Activated T-cell treated with anti-CD3 and anti-CD28 coated beads, Interleukin-2, amount 50 U/mL, for 24 hours (primary cell): ENCODE data around the gene USP48.
A peak's percentile ranks its signal among the peaks of the same experiment; 100 is the strongest.

Experiments used
- DNase-seq: peaks from one replicate; pipeline ENCODE4 v3.0.0-alpha.2; 2020
- H3K27ac Mint-ChIP-seq: 2 replicates; pipeline ENCODE4 v1.8.0; 2020; ENCODE audit warnings: mild to moderate bottlenecking, mixed read lengths
- H3K27me3 Mint-ChIP-seq: 2 replicates; pipeline ENCODE4 v1.8.0; 2020; ENCODE audit warnings: mixed read lengths
- H3K36me3 Mint-ChIP-seq: 2 replicates; pipeline ENCODE4 v1.8.0; 2020; ENCODE audit warnings: low read depth, mixed read lengths
- H3K4me1 Mint-ChIP-seq: 2 replicates; pipeline ENCODE4 v1.8.0; 2020; ENCODE audit warnings: low read depth, mixed read lengths
- H3K4me3 Mint-ChIP-seq: 2 replicates; pipeline ENCODE4 v1.8.0; 2020; ENCODE audit warnings: mild to moderate bottlenecking, moderate library complexity, mixed read lengths
- H3K9me3 Mint-ChIP-seq: 2 replicates; pipeline ENCODE4 v1.8.0; 2020; ENCODE audit warnings: mixed read lengths

USP48 gene

GRCh38 chr1:21670059-21670881 is 112.7 kb downstream of the USP48 start:
- H3K27me3 Mint-ChIP-seq, result peaks cover 53% of the 10 kb centered on the region
- H3K36me3 Mint-ChIP-seq, result no peaks in the 10 kb centered on the region
- no peak overlapping the region for H3K27ac Mint-ChIP-seq
- no peaks in the 10 kb centered on the region for H3K9me3 Mint-ChIP-seq
- H3K4me3 Mint-ChIP-seq, result peak overlapping the region; percentile 57
- peaks cover 27% of the 10 kb centered on the region for H3K4me1 Mint-ChIP-seq
- DNase-seq, result no peak

GRCh38 chr1:21669258-21670058 is 113.5 kb downstream of the USP48 start, which contains the start of gene RAP1GAP:
Gene RAP1GAP (minus strand): TSS chr1:21669357. CDS start chr1:21620032, 49,325 bp downstream.
- peak; percentile 58 for DNase-seq
- Mint-ChIP-seq H3K36me3 (no peaks in the 10 kb centered on the region), H3K4me3 (peak within 1 kb of the TSS; percentile 57), H3K27me3 (peaks cover 60% of the 10 kb centered on the region), H3K27ac (peak within 1 kb of the TSS; percentile 14), H3K4me1 (peaks cover 27% of the 10 kb centered on the region), H3K9me3 (no peaks in the 10 kb centered on the region)

- Mint-ChIP-seq H3K9me3 (no peaks in the 10 kb centered on the region), H3K27me3 (peaks cover 66% of the 10 kb centered on the region), H3K27ac (no peak overlapping the region), H3K36me3 (no peaks in the 10 kb centered on the region), H3K4me3 (no peak overlapping the region), H3K4me1 (peaks cover 27% of the 10 kb centered on the region)
- DNase-seq, result no peak
These were observed 114.0 kb downstream of the USP48 start for GRCh38 chr1:21668951-21669257.

- peaks cover 27% of the 10 kb centered on the region for H3K4me1 Mint-ChIP-seq
- peaks cover 71% of the 10 kb centered on the region for H3K27me3 Mint-ChIP-seq
- H3K9me3 Mint-ChIP-seq, result no peaks in the 10 kb centered on the region
- H3K36me3 Mint-ChIP-seq, result no peaks in the 10 kb centered on the region
- no peak for DNase-seq
- peak overlapping the region; percentile 18 for H3K4me3 Mint-ChIP-seq
- H3K27ac Mint-ChIP-seq, result peak overlapping the region; percentile 14
These were observed 114.6 kb downstream of the USP48 start for GRCh38 chr1:21668232-21668950.

GRCh38 chr1:21667348-21668231 is 115.4 kb downstream of the USP48 start:
- H3K27me3 Mint-ChIP-seq, result peaks cover 79% of the 10 kb centered on the region
- no peaks in the 10 kb centered on the region for H3K36me3 Mint-ChIP-seq
- DNase-seq, result no peak
- H3K4me3 Mint-ChIP-seq, result no peak overlapping the region
- no peaks in the 10 kb centered on the region for H3K9me3 Mint-ChIP-seq
- no peak overlapping the region for H3K27ac Mint-ChIP-seq
- peaks cover 25% of the 10 kb centered on the region for H3K4me1 Mint-ChIP-seq

GRCh38 chr1:21666576-21667320 is 116.2 kb downstream of the USP48 start:
- Mint-ChIP-seq H3K27ac (no peak overlapping the region), H3K36me3 (no peaks in the 10 kb centered on the region), H3K27me3 (peaks cover 85% of the 10 kb centered on the region), H3K9me3 (no peaks in the 10 kb centered on the region), H3K4me3 (no peak overlapping the region), H3K4me1 (peaks cover 25% of the 10 kb centered on the region)
- peak; percentile 21 for DNase-seq

GRCh38 chr1:21665711-21666575 is 117.0 kb downstream of the USP48 start:
- peak; percentile 26 for DNase-seq
- Mint-ChIP-seq H3K27ac (no peak overlapping the region), H3K4me3 (no peak overlapping the region), H3K4me1 (peaks cover 25% of the 10 kb centered on the region), H3K36me3 (no peaks in the 10 kb centered on the region), H3K27me3 (peaks cover 89% of the 10 kb centered on the region), H3K9me3 (no peaks in the 10 kb centered on the region)

GRCh38 chr1:21664806-21665588 is 118.0 kb downstream of the USP48 start:
- H3K9me3 Mint-ChIP-seq, result no peaks in the 10 kb centered on the region
- H3K27ac Mint-ChIP-seq, result no peak overlapping the region
- H3K36me3 Mint-ChIP-seq, result no peaks in the 10 kb centered on the region
- H3K4me1 Mint-ChIP-seq, result peaks cover 20% of the 10 kb centered on the region
- peak; percentile 20 for DNase-seq
- no peak overlapping the region for H3K4me3 Mint-ChIP-seq
- peaks cover 86% of the 10 kb centered on the region for H3K27me3 Mint-ChIP-seq

GRCh38 chr1:21663951-21664805 is 118.8 kb downstream of the USP48 start:
- no peak overlapping the region for H3K4me3 Mint-ChIP-seq
- H3K27me3 Mint-ChIP-seq, result peaks cover 86% of the 10 kb centered on the region

GRCh38 chr1:21663248-21663950 is 119.5 kb downstream of the USP48 start:
- Mint-ChIP-seq H3K4me1 (peaks cover 18% of the 10 kb centered on the region), H3K27ac (no peak overlapping the region), H3K36me3 (no peaks in the 10 kb centered on the region), H3K4me3 (no peak overlapping the region), H3K27me3 (peaks cover 83% of the 10 kb centered on the region), H3K9me3 (no peaks in the 10 kb centered on the region)
- DNase-seq, result no peak

More at GRCh38 chr1:21663951-21664805, 118.8 kb downstream of the USP48 start:
- Mint-ChIP-seq H3K4me1 (peaks cover 20% of the 10 kb centered on the region), H3K9me3 (no peaks in the 10 kb centered on the region), H3K36me3 (no peaks in the 10 kb centered on the region), H3K27ac (no peak overlapping the region)
- DNase-seq, result peak; percentile 18
